Measurements from ENCODE around the gene ERMP1.

Gene ERMP1

DNA sequence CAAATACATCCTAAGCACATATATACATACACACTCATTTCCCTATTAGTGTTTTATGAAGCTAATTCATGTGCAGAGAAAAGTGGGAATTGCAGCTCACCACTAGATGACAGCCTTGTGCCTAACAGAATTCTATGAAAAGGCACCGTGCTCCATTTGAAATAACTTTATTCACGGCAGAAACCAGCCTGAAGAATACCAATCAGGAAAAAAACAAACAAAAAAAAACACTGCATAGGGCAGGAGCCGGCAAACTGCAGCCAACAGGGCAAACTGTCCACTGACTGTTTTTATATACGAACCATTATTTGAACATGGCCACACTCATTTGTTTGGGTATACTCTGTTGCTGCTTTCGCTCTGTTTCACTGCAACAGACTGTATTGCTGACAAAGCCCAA, 33.6 kb downstream of the ERMP1 start:
- TF ChIP-seq, protein P1, sequence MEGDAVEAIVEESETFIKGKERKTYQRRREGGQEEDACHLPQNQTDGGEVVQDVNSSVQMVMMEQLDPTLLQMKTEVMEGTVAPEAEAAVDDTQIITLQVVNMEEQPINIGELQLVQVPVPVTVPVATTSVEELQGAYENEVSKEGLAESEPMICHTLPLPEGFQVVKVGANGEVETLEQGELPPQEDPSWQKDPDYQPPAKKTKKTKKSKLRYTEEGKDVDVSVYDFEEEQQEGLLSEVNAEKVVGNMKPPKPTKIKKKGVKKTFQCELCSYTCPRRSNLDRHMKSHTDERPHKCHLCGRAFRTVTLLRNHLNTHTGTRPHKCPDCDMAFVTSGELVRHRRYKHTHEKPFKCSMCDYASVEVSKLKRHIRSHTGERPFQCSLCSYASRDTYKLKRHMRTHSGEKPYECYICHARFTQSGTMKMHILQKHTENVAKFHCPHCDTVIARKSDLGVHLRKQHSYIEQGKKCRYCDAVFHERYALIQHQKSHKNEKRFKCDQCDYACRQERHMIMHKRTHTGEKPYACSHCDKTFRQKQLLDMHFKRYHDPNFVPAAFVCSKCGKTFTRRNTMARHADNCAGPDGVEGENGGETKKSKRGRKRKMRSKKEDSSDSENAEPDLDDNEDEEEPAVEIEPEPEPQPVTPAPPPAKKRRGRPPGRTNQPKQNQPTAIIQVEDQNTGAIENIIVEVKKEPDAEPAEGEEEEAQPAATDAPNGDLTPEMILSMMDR (conservative IDR thresholded peaks at IDR 0.05; ENCODE audit: control insufficient read depth, insufficient read depth, low read depth, low read length), result peak; percentile 94

DNA sequence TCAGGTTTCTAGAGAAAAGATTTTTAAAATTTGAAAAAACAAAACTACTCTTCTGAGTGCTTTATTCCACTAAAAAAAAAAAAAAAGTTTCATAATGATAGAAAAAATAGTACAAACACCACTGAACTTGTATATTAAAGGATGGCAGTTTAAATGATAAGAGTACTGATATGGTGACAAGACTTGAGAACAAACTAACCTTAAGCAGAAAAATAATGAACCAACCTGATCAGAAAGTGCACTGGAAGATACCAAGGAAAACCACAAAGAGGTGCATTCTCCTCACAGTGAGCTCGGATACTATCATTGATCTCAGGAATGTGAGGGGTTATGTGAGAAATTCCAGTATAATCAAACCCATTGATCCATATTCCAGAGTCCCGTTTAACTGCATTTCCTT, 34.3 kb downstream of the ERMP1 start:
- no peak overlapping the region for H3K4me3 ChIP-seq (ENCODE audit: control insufficient read depth, low read depth, low read length)
- TF ChIP-seq, protein P1 (conservative IDR thresholded peaks at IDR 0.05; ENCODE audit: control insufficient read depth, insufficient read depth, low read depth, low read length), result no peak
- DNase-seq (ENCODE audit: low read depth), result no peak

More for the DNA sequence above, 33.6 kb downstream of the ERMP1 start:
- no peak overlapping the region for H3K4me3 ChIP-seq (ENCODE audit: control insufficient read depth, low read depth, low read length)
- peak; percentile 57 for DNase-seq (ENCODE audit: low read depth)

DNA sequence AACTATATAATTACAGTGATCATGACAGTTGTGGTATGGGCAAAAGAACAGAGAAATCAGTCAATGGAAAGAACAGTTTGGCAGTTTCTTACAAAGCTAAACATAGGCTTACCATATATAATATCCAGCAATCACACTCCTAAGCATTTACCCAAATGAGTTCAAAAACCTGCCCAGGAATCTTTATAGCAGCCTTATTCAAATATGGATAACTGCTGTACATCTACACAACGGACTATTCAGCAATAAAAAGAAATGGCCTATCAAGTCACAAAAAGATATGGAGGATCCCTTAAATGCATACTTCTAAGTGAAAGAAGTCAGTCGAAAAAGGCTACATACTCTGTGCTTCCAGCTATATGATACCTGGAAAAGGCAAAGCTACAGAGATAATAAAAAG, 36.6 kb downstream of the ERMP1 start:
- DNase-seq (ENCODE audit: low read depth), result no peak
- H3K4me3 ChIP-seq (ENCODE audit: control insufficient read depth, low read depth, low read length), result no peak overlapping the region
- TF ChIP-seq, protein P1 (conservative IDR thresholded peaks at IDR 0.05; ENCODE audit: control insufficient read depth, insufficient read depth, low read depth, low read length), result no peak

DNA sequence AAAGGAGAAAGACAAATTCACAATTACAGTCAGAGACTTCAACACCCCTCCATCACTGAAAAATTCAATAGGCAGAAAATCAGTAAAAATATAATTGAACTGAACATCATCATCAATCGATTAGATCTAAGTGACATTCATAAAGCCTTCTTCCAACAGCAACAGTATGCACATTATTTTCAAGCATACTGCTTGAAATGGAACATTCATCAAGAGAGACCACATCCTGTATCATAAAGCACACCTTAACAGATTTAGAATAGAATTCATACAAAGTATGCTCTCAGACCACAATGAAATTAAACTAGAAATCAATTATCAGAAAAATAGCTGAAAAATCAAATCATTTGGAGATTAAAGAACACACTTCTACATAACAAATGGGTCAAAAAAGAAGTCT, 39.1 kb downstream of the ERMP1 start:
- DNase-seq (ENCODE audit: low read depth), result no peak
- no peak overlapping the region for H3K4me3 ChIP-seq (ENCODE audit: control insufficient read depth, low read depth, low read length)
- TF ChIP-seq, protein P1 (conservative IDR thresholded peaks at IDR 0.05; ENCODE audit: control insufficient read depth, insufficient read depth, low read depth, low read length), result no peak

DNA sequence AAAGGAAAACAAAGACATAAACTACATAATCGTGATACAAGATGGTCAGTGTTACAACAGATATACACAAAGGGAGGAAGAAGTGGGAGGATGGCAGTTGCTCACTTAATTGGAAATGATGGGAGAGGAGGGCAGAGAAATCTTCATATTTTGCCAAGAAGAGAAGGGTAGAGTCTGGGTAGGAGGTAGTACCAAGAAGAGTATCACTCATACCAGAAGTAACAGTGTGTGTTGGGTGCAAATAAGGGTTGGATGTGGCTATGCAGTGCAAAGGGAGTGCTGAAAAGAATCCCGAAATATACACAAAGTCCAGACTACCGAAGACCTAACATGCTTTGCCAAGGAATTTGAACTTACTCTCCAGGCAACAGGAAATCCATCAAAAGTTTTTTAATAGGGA, 41.0 kb downstream of the ERMP1 start:
- no peak for DNase-seq (ENCODE audit: low read depth)
- TF ChIP-seq, protein P1 (conservative IDR thresholded peaks at IDR 0.05; ENCODE audit: control insufficient read depth, insufficient read depth, low read depth, low read length), result no peak
- no peak overlapping the region for H3K4me3 ChIP-seq (ENCODE audit: control insufficient read depth, low read depth, low read length)

DNA sequence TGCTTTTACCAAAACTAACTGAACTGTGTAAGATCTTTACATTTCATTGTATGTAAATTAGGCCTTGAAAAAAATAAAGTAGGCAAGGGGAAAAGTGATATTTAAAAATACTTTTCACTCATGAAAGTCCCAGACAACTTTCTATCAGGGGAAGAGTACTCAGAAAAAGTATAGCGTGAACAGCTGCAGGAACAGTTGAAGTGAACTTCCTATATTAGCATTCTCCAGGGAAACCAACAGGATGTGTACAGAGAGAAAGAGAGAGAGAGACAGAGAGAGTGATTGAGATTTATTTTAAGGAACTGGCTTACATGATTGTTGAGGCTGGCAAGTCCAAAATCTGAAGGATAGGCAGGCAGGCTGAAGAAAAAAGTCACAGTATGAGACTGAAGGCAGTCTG, 42.0 kb downstream of the ERMP1 start:
- no peak overlapping the region for H3K4me3 ChIP-seq (ENCODE audit: control insufficient read depth, low read depth, low read length)
- TF ChIP-seq, protein P1 (conservative IDR thresholded peaks at IDR 0.05; ENCODE audit: control insufficient read depth, insufficient read depth, low read depth, low read length), result no peak
- DNase-seq (ENCODE audit: low read depth), result no peak

DNA sequence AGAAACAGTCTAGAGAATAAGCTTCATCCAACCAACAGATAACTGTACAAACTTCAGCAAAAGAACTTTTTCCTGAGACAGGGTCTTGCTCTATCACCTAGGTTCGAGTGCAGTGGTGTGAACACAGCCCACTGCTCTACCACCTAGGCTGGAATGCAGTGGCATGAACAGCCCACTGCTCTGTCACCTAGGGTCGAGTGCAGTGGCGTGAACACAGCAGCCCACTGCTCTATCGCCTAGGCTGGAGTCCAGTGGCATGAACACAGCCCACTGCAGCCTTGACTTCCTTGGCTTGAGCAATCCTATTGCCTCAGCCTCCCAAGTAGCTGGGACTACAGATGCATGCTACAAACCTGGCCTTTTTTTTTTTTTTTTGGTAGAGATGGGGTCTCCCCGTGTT, 43.4 kb downstream of the ERMP1 start:
- DNase-seq (ENCODE audit: low read depth), result no peak
- no peak overlapping the region for H3K4me3 ChIP-seq (ENCODE audit: control insufficient read depth, low read depth, low read length)
- TF ChIP-seq, protein P1 (conservative IDR thresholded peaks at IDR 0.05; ENCODE audit: control insufficient read depth, insufficient read depth, low read depth, low read length), result no peak
